VCaP (cell line): ENCODE measurements around the gene SERPINE2.

Experiments used
- H3K27ac ChIP-seq: fragments of 450-650 bp; 2 replicates; pipeline ENCODE4 v1.5.1; 2017
- TF ChIP-seq, protein P1 (sequence below): fragments of 450-650 bp; conservative IDR thresholded peaks from 2 replicates; pipeline ENCODE4 v1.5.1; 2017; ENCODE audit warnings: mild to moderate bottlenecking, moderate library complexity

SERPINE2 gene

DNA sequence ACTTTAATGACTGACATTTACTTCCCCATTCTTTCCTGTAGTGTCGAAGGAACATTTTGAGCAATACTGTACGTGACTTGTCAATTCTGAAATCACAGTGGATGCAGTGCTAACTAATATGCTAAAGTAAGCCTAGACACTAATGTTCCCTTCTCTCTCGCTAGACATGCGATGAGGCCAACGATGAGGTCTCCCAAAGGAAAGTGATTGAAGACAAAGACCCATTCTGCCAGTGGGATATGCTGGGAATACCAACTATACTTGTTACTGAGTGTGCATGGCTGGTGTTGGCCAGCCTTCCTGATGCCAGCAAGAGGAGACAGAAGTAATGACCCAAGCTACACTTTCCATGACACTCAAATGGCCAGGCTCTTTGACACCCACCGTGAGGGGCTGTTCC lies 2.5 kb upstream of the SERPINE2 start:
- H3K27ac ChIP-seq: no peak overlapping the region
- TF ChIP-seq, protein P1, sequence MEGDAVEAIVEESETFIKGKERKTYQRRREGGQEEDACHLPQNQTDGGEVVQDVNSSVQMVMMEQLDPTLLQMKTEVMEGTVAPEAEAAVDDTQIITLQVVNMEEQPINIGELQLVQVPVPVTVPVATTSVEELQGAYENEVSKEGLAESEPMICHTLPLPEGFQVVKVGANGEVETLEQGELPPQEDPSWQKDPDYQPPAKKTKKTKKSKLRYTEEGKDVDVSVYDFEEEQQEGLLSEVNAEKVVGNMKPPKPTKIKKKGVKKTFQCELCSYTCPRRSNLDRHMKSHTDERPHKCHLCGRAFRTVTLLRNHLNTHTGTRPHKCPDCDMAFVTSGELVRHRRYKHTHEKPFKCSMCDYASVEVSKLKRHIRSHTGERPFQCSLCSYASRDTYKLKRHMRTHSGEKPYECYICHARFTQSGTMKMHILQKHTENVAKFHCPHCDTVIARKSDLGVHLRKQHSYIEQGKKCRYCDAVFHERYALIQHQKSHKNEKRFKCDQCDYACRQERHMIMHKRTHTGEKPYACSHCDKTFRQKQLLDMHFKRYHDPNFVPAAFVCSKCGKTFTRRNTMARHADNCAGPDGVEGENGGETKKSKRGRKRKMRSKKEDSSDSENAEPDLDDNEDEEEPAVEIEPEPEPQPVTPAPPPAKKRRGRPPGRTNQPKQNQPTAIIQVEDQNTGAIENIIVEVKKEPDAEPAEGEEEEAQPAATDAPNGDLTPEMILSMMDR: no peak

DNA sequence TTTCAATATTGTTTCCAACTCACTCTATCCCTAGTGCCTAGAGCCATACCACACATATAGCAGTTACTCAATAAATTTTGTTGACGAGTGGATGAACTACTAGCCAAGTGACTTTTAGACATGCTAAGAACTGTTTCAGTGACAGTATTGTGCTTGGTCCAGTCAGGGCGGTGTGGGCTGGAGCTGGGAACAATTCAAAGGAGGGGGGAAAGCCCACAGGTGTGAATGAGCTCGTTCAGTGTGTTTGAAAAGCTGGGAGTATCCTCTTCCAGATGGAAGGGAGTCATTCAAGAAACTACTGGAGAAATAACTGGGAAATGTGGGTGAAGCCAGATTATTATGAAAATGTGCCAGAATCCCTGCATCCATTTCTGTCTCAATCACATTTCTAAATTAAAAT lies 1.7 kb upstream of the SERPINE2 start:
- TF ChIP-seq, protein P1: no peak
- H3K27ac ChIP-seq: no peak overlapping the region

DNA sequence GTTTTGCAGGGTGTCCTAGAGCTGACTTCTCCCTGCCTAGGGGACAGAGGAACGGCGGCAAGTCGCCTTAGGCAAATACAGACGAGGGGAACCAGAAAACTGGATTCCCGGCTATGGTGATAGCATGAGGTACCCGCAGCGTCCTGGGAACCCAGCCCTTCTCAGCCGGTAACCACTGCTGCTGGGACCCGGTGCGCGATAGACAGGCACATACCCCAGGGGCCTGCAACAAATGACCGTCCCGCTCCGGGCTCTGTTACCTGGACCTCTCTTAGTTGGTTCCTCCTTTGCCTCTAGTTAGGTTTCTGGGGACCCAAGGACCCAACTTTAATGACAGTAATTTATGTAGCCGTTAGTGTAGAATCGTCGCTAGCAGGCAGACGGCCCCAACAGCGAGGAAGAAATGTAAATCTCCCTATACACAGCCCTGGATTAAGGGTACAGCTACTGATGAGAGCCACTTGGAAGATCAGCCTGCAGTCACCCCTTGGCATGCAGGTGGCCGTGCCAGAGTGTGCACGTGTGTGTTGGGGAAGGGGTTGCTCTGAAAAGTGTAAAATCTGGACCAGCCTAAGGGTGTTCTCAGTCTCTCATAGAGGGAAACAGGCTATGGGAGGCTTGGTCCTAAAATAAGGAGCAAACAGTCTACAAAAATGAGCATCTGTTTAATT lies 819 bp upstream of the SERPINE2 start:
- TF ChIP-seq, protein P1: no peak; the same call in 1 of the 2 replicates
- peak overlapping the region; percentile 32; the same call in 1 of the 2 replicates for H3K27ac ChIP-seq

DNA sequence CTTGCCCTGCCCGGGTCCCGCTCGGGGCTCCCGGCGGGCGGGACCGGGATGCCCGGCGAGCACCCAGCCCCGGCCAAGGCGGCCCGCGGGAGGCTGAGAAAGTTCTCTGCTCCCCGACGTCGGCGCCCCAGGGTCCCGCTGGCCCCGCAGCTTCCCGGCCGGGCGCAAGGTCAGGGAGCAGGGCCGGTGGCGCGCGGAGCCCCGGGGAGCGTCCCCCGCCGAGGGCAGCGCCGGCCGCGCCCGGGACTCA lies 331 bp downstream of the SERPINE2 start:
- H3K27ac ChIP-seq: peak overlapping the region; percentile 32; the same call in 1 of the 2 replicates
- TF ChIP-seq, protein P1: no peak

DNA sequence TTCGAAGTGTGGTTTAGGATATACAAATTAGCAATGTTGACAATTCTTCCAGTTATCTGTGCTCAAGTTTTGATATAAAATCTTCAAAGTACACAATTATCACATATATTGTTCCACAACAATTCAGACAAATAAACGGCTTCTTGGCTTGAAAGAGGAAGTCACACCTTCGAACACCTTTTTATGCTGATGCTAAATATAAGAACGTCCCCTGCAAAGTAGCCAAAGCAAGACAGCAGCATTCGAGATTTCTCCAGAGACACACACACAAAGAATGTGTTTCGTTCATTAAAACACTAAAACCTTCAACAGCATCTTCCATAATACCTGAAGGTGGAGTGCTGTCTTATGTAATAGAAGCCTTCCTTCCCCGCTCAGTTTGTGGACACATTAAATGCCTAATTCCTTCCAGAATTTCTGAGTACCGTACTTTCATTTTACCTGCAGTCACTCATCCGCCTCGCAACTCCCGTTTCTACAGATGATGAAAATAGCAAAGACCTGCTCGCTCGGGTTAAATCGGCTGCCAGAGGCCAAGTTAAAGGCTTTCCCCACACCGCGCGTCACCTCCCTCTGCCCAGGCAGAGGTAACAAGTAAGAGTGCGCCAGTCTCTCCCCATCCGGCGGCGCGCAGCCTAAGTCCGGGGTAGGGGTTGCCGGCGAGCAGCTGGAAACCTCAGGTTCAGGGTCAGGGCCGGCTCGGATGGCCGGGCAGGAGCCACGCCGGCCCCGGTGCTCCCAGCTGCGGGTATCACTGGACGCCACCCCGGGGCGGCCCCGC lies 847 bp downstream of the SERPINE2 start:
- H3K27ac ChIP-seq: peak overlapping the region; percentile 32; the same call in 1 of the 2 replicates
- TF ChIP-seq, protein P1: no peak

DNA sequence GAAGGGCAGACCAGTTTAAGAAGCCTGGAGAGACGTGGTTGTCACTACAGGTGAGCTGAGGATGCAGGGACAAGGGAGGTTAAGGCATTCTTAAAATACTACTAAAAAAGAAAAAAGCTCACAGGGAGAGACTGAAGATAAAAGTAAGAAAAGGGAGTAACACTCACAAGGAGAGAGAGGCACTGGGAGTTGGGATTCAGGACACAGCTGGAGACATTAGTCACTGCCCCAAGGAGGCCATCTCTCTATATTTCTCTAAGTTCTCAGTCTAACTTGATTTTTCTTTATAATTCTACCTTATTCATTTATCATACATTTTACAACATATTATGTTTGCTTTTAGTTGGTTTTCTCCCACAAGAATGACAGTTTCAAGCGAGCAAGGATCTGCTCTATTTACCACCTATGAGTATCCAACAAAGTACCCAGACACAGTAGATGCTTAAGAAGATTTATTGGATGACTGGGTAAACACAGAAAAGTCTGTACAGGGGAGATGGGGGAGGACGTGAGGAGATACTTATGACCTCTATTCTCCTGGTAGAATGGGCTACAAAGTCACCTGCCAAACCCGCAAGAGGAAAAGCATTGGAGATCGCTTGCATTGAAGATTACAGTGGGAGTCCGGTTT lies 2.2 kb downstream of the SERPINE2 start:
- H3K27ac ChIP-seq: no peak overlapping the region
- TF ChIP-seq, protein P1: no peak

DNA sequence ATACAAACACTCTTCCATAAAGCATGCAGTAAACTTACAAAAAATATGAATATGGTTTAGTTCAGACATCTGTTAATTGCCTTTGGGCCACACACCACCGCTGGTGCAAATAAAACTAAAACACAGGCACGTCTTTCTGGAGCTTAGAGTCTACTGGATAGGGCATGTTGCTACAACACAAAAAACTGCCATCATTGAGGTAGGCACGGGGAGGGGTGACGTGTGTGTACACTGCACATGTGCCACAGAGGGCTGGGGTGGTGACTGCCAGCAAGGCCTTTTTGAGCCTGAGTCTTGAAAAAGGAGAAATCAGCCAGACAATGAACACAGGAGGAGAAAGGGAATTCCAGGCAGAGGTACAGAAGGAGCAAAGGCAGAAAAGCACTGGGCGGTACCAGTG lies 5.1 kb downstream of the SERPINE2 start:
- H3K27ac ChIP-seq: no peak overlapping the region
- TF ChIP-seq, protein P1: no peak
